ENCODE measurements around the gene ANXA4.

GRCh38 chr2:69693775-69694450, 48.0 kb upstream of the ANXA4 start:
- TF ChIP-seq CTCF (IDR thresholded peaks at IDR 0.05): no peak
- no peak for TF ChIP-seq POLR2A (IDR thresholded peaks at IDR 0.05)
